Esophagus muscularis mucosa (tissue), 4 donors: ENCODE data around the gene DPP4.

Source experiments
- EP300 ChIP-seq: sonication (generic); formaldehyde crosslinking; IDR thresholded peaks from one replicate; pipeline ENCODE4 v1.6.1; 2017; ENCODE audit warnings: antibody characterized with exemption
- POLR2A ChIP-seq: fragments of 450-650 bp; IDR thresholded peaks from one replicate; pipeline ENCODE4 v1.6.1; 2017; ENCODE audit warnings: antibody characterized with exemption, moderate library complexity, mild to moderate bottlenecking, low read depth
- POLR2AphosphoS5 ChIP-seq, 2 donors: sonication (generic); formaldehyde crosslinking; IDR thresholded peaks; one replicate each; pipeline ENCODE4 v1.6.1; 2017; ENCODE audit warnings: antibody characterized with exemption in 2 of 2
- TF ChIP-seq, protein P1 (sequence below), 3 experiments: fragments of 200-600 bp in 2 of 3; fragments of 450-650 bp in 1 of 3; sonication (generic) in 2 of 3; IDR thresholded peaks; one replicate each; pipeline ENCODE4 v1.5.1; 2017 to 2019; ENCODE audit warnings: antibody characterized with exemption in 3 of 3, mild to moderate bottlenecking in 2 of 3, moderate library complexity in 1 of 3

DNA sequence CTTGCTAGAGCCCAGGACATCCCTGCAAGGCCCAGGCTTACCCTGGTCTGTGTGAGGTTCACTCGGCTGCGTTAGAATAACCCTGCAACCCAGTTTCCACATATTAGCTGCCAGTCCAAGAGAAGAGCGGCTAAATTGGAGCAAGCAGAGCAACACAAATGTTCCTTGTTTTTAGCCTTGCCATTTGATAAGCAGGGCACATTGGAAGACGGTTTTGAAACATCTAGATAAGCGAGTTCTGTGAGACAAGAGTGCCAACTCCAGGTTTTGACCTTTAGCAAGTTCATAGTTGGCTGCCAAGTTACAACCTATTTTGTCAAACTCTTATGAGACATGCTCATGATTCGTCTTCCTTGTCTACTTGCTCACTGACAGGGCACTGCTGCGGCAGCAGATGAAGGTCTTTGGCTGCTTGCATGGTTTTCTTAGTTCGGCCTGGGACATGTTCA is 23.5 kb downstream of the DPP4 start:
- TF ChIP-seq POLR2AphosphoS5 (IDR thresholded peaks at IDR 0.05) (no peak), EP300 (no peak), POLR2A (no peak)
- TF ChIP-seq, protein P1, sequence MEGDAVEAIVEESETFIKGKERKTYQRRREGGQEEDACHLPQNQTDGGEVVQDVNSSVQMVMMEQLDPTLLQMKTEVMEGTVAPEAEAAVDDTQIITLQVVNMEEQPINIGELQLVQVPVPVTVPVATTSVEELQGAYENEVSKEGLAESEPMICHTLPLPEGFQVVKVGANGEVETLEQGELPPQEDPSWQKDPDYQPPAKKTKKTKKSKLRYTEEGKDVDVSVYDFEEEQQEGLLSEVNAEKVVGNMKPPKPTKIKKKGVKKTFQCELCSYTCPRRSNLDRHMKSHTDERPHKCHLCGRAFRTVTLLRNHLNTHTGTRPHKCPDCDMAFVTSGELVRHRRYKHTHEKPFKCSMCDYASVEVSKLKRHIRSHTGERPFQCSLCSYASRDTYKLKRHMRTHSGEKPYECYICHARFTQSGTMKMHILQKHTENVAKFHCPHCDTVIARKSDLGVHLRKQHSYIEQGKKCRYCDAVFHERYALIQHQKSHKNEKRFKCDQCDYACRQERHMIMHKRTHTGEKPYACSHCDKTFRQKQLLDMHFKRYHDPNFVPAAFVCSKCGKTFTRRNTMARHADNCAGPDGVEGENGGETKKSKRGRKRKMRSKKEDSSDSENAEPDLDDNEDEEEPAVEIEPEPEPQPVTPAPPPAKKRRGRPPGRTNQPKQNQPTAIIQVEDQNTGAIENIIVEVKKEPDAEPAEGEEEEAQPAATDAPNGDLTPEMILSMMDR (IDR thresholded peaks at IDR 0.05), result no peak
